Activated naive CD4-positive, alpha-beta T cell treated with anti-CD3 and anti-CD28 coated beads, Interleukin-2, amount 50 U/mL, for 24 hours (primary cell): ENCODE results near the gene NCOA6.
A peak's percentile ranks its signal among the peaks of the same experiment; 100 is the strongest.

ENCODE experiments used
- H3K27ac Mint-ChIP-seq: one replicate; pipeline ENCODE4 v1.8.0; 2021; ENCODE audit warnings: mild to moderate bottlenecking, mixed read lengths
- H3K27me3 Mint-ChIP-seq: one replicate; pipeline ENCODE4 v1.8.0; 2021; ENCODE audit warnings: mixed read lengths
- H3K36me3 Mint-ChIP-seq: one replicate; pipeline ENCODE4 v1.8.0; 2021; ENCODE audit warnings: mixed read lengths
- H3K4me1 Mint-ChIP-seq: one replicate; pipeline ENCODE4 v1.8.0; 2021; ENCODE audit warnings: mixed read lengths
- H3K4me3 Mint-ChIP-seq: one replicate; pipeline ENCODE4 v1.8.0; 2021; ENCODE audit warnings: mild to moderate bottlenecking, mixed read lengths
- H3K9me3 Mint-ChIP-seq: one replicate; pipeline ENCODE4 v1.8.0; 2021; ENCODE audit warnings: mixed read lengths

NCOA6 gene

GRCh38 chr20:34709044-34709830 is 116.2 kb downstream of the NCOA6 start:
- Mint-ChIP-seq H3K36me3 (peaks cover 2% of the 10 kb centered on the region), H3K27ac (no peak overlapping the region), H3K4me3 (peak overlapping the region; percentile 84), H3K27me3 (no peaks in the 10 kb centered on the region), H3K9me3 (no peaks in the 10 kb centered on the region), H3K4me1 (peaks cover 35% of the 10 kb centered on the region)

DNA sequence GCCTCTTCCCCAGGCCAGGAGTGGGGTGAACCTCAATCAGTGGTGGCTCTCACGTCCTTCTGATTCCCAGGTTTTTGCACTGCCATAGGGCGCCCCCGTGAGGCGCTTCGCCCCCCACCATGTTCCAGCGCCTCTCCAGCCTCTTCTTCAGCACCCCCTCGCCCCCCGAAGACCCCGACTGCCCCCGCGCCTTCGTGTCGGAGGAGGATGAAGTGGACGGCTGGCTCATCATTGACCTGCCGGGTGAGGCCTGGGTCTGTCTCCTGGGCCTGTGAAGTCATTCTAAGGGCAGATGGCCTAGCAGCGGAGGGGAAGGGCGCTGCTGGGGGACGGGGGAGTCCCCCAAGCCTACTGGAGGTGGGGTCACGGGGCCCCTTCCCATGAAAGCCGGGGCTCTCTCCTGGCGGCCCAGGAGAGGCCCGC is 116.8 kb downstream of the NCOA6 start:
- Mint-ChIP-seq H3K9me3 (no peaks in the 10 kb centered on the region), H3K36me3 (peaks cover 2% of the 10 kb centered on the region), H3K27me3 (no peaks in the 10 kb centered on the region), H3K4me3 (peak overlapping the region; percentile 84), H3K27ac (no peak overlapping the region), H3K4me1 (peaks cover 35% of the 10 kb centered on the region)

DNA sequence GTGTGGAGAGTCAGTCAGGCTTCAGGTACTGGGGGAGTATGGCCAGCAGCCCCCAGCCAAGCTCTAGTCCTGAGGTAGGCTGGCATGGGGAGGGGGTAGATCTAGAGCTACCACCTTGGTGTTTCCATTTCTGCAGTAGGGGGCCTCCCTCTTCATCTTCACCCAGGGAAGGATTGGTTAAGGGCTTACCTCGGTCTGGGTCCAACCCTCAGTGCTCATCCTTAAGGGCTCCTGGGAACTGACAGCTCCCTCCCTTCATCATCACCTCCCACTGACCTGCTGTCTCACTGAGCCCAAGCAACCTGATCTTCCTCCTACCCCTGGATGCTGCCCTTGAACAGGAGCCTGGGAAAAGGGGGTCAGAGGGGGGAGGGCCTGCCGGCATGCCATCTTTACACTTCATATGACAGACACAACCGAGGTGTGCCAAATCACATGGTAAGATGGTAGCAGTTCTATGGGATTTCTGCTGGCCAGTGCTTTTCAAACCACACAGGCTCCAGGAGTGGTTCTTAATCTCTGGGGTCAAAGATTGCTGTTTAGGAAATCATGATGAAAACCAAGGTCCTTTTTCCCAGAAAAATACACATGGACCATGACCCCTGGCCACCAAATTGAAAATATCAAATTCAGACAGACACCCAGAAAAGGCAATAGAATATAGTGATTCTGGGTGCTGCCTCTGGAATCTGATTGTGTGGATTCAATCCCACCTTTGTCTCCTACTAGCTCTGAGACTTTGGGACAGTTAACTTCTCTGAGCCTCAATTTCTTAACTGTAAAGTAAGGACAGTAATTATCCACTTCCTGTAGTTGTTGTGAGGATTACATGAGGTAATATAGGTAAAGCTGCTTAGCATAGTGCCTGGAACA is 118.3 kb downstream of the NCOA6 start:
- Mint-ChIP-seq H3K36me3 (no peaks in the 10 kb centered on the region), H3K4me3 (no peak overlapping the region), H3K9me3 (no peaks in the 10 kb centered on the region), H3K27me3 (no peaks in the 10 kb centered on the region), H3K27ac (no peak overlapping the region), H3K4me1 (peaks cover 34% of the 10 kb centered on the region)

GRCh38 chr20:34706302-34706875 is 119.1 kb downstream of the NCOA6 start:
- Mint-ChIP-seq H3K36me3 (no peaks in the 10 kb centered on the region), H3K27ac (no peak overlapping the region), H3K27me3 (no peaks in the 10 kb centered on the region), H3K4me3 (no peak overlapping the region), H3K9me3 (no peaks in the 10 kb centered on the region), H3K4me1 (peaks cover 34% of the 10 kb centered on the region)

- Mint-ChIP-seq H3K4me1 (peaks cover 33% of the 10 kb centered on the region), H3K27me3 (no peaks in the 10 kb centered on the region), H3K36me3 (no peaks in the 10 kb centered on the region), H3K27ac (no peak overlapping the region), H3K4me3 (peak overlapping the region; percentile 86), H3K9me3 (no peaks in the 10 kb centered on the region)
Measured at GRCh38 chr20:34705397-34706301, 119.8 kb downstream of the NCOA6 start.

- Mint-ChIP-seq H3K27me3 (no peaks in the 10 kb centered on the region), H3K36me3 (no peaks in the 10 kb centered on the region), H3K27ac (peak overlapping the region; percentile 70), H3K4me3 (peak overlapping the region; percentile 86), H3K4me1 (peaks cover 27% of the 10 kb centered on the region), H3K9me3 (no peaks in the 10 kb centered on the region)
Measured at GRCh38 chr20:34705008-34705396, 120.4 kb downstream of the NCOA6 start.

- peak within 1 kb of the TSS; percentile 77 for H3K27ac Mint-ChIP-seq
- H3K27me3 Mint-ChIP-seq, result no peaks in the 10 kb centered on the region
- peaks cover 27% of the 10 kb centered on the region for H3K4me1 Mint-ChIP-seq
- H3K9me3 Mint-ChIP-seq, result no peaks in the 10 kb centered on the region
- H3K4me3 Mint-ChIP-seq, result peak within 1 kb of the TSS; percentile 93
- no peaks in the 10 kb centered on the region for H3K36me3 Mint-ChIP-seq
Measured at GRCh38 chr20:34704177-34705007, 121.1 kb downstream of the NCOA6 start, which contains the start of gene TP53INP2. TSS of gene TP53INP2 (plus strand) at chr20:34704344. CDS start at chr20:34708740, 4,396 bp downstream.

GRCh38 chr20:34703424-34704176 is 121.9 kb downstream of the NCOA6 start:
- H3K4me3 Mint-ChIP-seq, result peak overlapping the region; percentile 93
- H3K36me3 Mint-ChIP-seq, result no peaks in the 10 kb centered on the region
- H3K27ac Mint-ChIP-seq, result peak overlapping the region; percentile 77
- no peaks in the 10 kb centered on the region for H3K9me3 Mint-ChIP-seq
- no peaks in the 10 kb centered on the region for H3K27me3 Mint-ChIP-seq
- peaks cover 26% of the 10 kb centered on the region for H3K4me1 Mint-ChIP-seq

GRCh38 chr20:34703061-34703423 is 122.4 kb downstream of the NCOA6 start:
- Mint-ChIP-seq H3K4me3 (peak overlapping the region; percentile 93), H3K4me1 (peaks cover 22% of the 10 kb centered on the region), H3K9me3 (no peaks in the 10 kb centered on the region), H3K36me3 (no peaks in the 10 kb centered on the region), H3K27ac (peak overlapping the region; percentile 21), H3K27me3 (no peaks in the 10 kb centered on the region)

- Mint-ChIP-seq H3K27ac (no peak overlapping the region), H3K9me3 (no peaks in the 10 kb centered on the region), H3K4me1 (peaks cover 22% of the 10 kb centered on the region), H3K27me3 (no peaks in the 10 kb centered on the region), H3K36me3 (no peaks in the 10 kb centered on the region), H3K4me3 (no peak overlapping the region)
Measured at GRCh38 chr20:34701405-34702085, 123.9 kb downstream of the NCOA6 start.

GRCh38 chr20:34693414-34693813 is 132.0 kb downstream of the NCOA6 start:
- H3K4me3 Mint-ChIP-seq, result no peak overlapping the region
- no peak overlapping the region for H3K27ac Mint-ChIP-seq
- no peaks in the 10 kb centered on the region for H3K27me3 Mint-ChIP-seq
- no peaks in the 10 kb centered on the region for H3K4me1 Mint-ChIP-seq
- H3K9me3 Mint-ChIP-seq, result no peaks in the 10 kb centered on the region
- H3K36me3 Mint-ChIP-seq, result no peaks in the 10 kb centered on the region

DNA sequence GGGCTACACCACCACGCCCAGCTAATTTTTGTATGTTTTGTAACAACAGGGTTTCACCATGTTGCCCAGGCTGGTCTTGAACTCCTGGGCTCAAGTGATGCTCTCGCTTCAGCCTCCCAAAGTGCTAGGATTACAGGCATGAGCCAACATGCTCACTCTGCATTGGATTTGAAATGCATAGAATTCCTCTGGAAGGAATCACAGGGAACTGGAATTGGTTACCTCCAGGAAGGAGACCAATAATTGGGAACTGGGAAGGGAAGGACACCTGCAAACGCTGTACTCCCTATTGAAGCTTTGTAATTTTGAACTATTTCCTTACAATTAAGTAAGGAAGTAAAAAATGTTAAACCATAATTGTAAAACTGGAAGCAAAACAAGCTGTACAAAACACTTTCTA is 133.6 kb downstream of the NCOA6 start:
- Mint-ChIP-seq H3K36me3 (no peaks in the 10 kb centered on the region), H3K27ac (no peak overlapping the region), H3K9me3 (no peaks in the 10 kb centered on the region), H3K4me3 (no peak overlapping the region), H3K27me3 (no peaks in the 10 kb centered on the region), H3K4me1 (no peaks in the 10 kb centered on the region)

DNA sequence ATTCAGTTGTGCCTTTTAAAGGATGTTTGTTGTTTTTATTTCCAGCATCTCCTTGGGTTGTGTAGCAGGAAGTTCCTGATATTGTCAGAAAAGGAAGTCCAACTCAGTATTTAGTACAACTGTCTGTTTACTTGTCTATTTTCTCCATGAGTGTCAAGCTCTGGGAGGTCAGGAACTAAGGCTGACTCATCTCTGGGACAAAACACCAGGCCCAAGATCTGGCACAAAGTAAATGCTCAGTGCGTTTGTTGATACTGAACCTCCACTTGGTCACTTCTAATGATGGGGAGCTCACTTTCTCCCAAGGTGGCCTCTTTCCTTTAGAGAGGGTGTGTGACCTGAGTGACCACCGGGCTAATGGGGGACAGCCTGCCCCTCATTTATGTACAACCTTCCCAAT is 136.0 kb downstream of the NCOA6 start:
- no peaks in the 10 kb centered on the region for H3K36me3 Mint-ChIP-seq
- H3K27ac Mint-ChIP-seq, result no peak overlapping the region
- no peaks in the 10 kb centered on the region for H3K27me3 Mint-ChIP-seq
- H3K4me1 Mint-ChIP-seq, result no peaks in the 10 kb centered on the region
- H3K9me3 Mint-ChIP-seq, result no peaks in the 10 kb centered on the region
- no peak overlapping the region for H3K4me3 Mint-ChIP-seq
